NCI-H748 treated with DMSO at 0.1 percent for 48 hours (cell line): ENCODE results near the gene MAP4K2.
"Not testable (repeated sequence)": the region's sequence is repeated elsewhere in the genome, so short reads cannot be mapped to it uniquely, and the experiment has no call there.

ENCODE experiments used
- DNase-seq: peaks from one replicate; lab custom pipeline; 2025; lab: John Stamatoyannopoulos, UW

The MAP4K2 gene

GRCh38 chr11:64838600-64839334, 35.8 kb upstream of the MAP4K2 start:
- DNase-seq, result no peak

GRCh38 chr11:64837887-64838351, 34.9 kb upstream of the MAP4K2 start:
- no peak for DNase-seq

GRCh38 chr11:64836448-64837072, 33.5 kb upstream of the MAP4K2 start:
- no peak for DNase-seq

DNA sequence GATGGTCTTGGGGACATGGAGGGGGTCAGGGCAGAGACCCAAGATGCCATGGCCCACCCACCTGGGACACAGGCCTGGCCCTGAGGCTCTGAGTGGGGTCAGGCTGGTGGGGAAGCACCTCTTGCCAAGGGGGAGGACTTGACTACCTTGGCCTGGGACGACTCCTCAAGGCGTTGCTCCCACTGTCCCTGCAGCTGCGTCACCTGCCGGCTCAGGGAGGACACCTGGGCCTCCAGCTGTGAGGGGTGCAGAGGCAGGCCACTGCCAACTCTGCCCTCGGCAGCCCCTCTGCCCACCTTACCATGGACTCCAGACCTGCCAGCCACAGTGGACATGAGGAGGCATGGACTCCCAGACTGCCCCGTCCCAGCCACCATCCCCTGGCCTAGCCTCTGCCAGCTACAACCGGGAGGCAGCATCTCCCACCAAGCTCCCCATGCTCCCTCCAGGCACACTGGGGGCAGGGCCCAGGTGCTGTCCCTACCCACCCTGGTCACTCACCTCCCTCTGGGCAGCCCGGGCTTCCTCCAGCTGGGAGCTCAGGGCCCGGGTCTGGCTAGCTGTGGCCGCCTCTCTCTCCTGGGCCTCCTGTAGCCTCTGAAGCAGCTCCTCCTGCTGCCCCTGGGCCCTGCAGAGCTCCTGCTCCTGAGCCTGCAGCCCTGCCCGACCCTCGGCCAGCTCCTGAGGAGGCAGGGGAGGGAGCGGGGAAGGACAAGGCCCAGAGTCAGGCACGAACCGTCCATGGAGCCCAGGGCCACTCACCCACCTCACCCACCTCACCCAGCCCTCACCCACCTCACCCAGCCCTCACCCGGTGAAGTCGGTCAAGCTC, 32.8 kb upstream of the MAP4K2 start:
- no peak for DNase-seq

DNA sequence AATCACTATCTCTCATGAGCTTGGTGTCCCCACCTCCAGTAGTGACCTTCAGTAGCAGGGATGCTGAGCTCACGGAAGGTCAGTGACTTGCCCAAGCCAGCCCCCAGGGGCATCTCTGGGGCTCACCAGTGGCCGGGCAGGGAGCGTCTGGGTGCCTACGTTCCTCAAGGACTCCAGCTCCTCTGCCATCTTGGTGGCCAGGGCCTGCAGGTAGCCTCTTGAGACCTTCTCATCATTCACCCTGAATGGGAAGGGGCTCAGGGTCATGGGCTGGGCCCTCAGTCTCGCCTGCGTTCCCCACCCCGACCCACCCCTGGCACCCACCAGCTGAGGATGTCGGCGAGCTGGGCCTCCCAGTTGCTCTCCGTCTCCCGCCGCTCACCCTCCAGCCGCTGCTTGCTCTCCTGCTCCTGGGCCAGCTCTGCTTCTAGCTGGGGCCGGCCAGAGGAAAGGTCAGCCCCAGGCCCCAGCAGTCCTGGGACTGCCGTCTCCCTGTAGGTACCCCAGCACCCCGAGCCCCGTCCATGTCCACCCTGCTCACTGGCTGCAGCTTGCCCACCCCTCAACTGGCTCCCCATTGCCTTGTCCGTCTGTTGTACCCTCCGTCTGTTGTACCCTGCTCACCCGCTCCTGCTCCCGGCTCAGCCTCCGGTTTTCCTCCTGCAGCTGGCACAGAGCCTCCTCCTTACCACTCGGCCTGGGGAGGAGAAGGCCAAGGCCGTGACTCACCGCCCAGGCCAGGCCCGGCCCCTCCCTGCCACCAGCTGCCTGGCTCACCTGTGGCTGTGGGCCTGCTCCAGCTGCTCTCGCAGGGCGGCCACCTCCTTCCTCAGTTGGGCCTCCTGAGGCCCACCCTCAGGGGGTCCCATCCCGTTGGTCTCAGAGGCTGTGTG, 32.0 kb upstream of the MAP4K2 start:
- no peak for DNase-seq

DNA sequence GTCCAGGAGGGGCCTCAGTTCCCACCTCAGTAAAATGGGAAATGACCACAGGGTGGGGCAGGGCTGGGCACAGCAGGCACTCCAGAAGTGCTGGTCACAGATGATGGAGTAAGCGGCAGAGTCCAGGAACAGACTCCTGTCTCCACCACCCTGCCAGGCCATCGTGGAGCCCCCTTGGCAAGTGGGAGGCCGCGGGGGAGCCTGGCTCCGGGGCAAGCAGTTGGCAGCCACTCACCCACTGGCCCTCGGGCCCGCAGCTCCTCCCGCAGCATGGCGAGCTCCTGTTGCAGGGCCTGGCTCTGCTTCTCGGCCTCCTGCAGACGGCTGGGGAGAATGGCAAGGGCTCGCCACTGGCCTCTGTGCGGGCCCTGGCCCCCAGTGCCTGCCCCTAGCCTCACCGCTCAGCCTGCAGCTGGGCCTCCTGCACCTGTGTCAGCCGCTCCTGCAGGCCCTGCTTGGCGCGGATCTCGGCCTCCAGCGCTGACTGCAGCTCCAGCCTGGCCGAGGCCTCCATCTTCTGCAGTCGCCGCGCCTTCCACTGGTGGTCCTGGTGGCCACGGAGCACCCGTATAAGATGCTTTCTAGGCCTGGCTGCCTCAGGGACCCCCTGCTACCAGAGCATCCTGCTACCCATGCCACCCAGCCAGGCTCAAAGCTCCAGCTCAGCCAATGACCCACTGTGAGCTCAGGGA, 31.2 kb upstream of the MAP4K2 start:
- DNase-seq, result no peak

DNA sequence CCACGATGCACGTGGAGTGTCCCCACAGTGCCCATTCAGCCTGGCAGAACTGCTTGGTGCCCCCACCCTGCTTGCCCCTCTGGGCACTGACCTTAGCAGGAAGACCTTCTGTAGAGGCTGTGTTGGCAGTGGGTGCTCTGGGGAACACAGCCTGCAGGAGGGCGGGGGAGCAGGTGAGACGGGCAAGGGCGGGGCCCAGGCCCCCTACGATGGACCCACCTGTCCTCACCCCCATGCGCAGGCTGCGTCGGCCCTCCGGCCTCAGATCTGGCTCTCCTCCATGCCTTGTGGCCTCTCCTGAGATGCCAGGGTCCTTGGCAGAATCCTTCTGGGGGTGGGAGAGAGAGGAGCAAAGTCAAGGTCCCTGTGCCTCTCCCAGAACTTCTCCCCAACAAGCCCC, 30.5 kb upstream of the MAP4K2 start:
- no peak for DNase-seq

DNA sequence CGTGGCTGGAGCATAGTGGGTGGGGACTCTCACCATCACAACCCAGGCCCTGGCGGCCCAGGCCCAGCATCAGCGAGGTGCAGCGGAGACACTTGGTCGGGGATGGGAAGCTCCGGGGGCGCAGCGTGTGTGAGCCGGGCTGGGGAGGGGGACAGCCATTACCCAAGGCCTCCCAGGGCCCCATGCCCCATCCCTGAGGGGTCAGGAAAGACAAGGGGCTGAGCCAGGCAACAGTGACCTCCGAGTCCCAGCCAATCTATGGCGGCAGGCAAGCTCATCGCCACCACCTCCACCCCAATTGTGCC, 30.1 kb upstream of the MAP4K2 start:
- no peak for DNase-seq

GRCh38 chr11:64832467-64833197, 29.6 kb upstream of the MAP4K2 start:
- DNase-seq, result no peak

GRCh38 chr11:64831411-64831891, 28.4 kb upstream of the MAP4K2 start:
- no peak for DNase-seq

- DNase-seq, result no peak
Measured at GRCh38 chr11:64829536-64830251, 26.7 kb upstream of the MAP4K2 start.

DNA sequence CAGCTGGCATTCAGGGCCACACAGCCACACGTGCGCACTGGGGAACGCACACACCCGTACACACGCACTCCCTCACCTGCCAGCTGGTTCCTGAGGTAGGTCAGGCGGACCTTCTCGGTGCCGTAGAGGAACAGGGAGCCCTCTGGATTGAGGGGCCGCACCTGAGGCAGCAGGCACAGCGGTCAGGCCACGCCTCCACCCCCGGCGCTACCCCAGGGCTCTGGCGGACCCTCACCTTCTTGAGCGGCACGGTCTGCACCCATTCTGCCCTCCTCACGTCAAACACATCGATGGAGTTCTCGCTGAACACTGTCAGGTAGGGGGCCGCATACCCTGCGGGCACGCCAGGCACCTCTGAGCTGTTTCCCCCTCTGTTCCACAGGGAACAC, 24.4 kb upstream of the MAP4K2 start:
- no peak for DNase-seq

DNA sequence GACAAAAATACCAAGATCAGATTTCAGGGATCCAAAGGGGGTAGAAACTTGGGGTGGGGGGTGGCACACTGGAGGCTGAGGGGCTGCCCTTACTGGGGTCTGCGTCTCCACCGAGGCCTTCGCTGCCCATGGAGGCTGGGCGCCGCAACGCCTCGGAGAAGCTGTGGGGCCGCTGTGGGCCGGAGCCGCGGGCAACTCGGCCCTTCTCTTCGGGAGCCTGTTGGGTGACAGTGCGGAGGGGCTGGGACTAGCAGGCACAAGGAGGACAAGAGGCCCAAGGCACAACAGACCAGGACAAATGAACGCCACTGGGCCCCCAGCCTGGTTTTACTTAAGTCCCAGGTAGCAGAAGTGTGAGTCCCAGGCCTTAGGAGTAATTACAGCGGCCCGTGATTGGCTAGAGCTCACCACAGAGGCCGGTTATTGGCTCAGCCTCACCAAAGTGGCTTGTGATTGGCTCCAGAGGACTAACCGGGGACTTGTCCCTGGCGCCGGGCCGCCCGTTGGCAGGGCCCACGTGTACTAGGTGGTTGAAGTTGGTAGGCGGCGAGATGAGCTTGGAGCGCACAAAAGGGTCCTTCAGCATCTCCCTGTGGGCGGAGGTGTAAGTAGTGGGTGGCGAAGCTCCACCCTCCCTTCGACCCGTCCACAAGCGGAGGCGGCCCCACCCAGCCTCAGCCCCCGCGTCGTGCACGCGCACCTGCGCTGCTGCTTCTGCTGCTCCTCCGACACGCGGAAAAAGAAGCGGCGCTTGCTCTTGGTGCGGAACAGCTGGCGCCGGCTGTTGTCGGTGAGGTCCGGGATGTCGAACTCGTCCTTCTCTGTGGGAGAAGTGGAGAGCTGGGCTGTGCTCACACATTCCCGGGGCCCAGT, 23.8 kb upstream of the MAP4K2 start:
- DNase-seq, result no peak

DNA sequence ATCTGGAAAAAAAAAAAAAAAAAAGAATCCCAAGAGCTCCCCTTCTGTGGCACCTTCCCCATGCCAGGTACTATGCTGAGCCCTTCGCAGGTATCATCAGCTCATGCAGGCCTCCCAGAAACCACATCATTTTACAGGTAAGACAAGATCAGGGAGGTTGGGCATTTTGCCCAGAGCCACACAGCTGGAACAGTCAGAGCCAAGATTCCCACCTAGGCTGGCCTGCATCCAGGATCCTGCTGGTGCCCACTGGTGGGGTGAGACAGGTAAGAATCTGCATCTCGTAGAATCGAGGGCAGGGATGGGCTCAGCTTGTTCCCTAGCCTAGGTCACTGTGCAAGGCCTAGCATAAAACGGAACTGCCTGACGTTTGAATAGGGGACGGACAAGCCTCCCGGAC, 23.0 kb upstream of the MAP4K2 start:
- no peak for DNase-seq

DNA sequence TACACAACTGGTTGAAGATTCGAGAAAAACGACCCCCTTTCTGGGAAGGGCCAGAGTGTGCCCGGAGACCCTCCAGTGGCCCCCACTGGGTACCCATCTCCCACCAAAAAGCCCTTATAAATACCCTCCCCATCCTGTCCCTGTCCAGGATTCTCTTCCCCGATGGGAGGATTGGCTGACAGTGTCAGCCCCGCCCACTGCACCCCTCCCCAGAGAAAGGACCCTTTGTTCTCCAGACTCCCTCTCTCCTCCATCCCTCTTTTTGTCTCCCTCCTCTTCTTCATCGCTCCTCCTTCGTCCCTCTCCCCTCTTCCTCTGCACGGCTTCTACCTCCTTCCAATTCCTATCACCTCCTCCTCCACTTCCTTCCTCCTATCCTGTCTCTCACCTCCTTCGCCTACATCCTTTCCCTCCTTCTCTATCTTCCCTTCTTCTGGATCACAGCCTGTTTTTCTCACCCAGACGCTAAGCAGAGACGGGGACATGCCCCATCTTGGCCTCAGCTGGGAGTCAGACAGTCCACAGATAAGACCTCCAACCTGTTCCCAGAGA, 20.6 kb upstream of the MAP4K2 start:
- DNase-seq, result no peak

DNA sequence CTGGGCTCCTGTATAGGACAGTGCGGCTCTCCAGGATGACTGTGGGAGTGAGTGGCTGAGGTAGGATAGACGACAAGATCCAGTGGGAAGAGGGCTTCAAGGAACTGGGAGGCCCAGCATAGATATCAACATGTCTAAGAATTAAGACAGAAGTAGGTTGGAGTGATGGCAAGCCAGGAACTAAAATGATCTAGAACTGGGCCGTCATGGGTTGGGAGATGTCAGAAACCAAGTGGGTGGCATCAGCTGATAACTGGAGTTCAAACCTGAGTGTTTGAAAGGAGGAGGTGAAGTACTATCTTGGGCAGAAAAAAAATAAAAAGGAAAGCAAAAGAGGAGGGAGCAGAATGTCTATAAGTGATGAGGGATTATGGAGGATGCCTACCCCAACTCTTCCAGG, 14.5 kb upstream of the MAP4K2 start:
- DNase-seq, result no peak

DNA sequence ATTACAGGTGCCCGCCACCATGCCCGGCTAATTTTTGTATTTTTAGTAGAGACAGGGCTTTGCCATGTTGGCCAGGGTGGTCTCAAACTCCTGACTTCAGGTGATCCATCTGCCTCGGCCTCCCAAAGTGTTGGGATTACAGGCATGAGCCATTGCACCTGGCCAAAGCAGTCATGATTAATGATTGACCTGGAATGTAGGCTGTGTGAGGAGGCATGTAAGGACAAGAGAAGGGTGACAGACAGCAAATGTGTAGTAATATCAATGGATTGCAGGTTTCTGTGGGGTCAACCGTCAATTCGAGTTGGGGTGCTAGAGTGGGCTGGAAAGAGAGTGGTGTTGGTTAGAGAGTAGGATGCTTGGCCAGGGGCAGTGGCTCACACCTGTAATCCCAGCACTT, 12.4 kb upstream of the MAP4K2 start:
- not testable (repeated sequence) for DNase-seq

GRCh38 chr11:64814712-64815187, 11.7 kb upstream of the MAP4K2 start:
- no peak for DNase-seq

DNA sequence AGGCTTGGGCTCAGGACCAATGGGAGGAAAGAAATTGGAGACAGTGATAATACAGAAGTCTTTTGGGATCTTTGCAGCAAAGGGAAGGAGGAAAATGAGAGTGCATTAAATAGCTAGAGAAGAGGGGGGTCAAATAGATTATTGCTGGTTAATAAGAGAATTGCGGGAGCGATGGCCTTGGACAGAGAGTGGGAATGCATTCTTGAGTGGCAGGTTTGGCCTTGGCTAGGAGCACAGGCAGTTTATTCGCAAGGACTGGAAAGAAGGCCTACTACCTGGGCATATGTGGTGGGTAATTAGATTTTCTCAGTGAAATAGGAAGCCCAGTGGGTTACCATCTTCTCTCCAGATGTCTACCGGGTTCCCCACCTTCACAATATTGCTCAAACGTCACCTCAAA, 10.8 kb upstream of the MAP4K2 start:
- no peak for DNase-seq
